Neural progenitor cell (in vitro differentiated cells): ENCODE data around the gene CXCR2.

ENCODE experiments used
- EZH2 ChIP-seq: fragments of 200-600 bp; sonication (generic); IDR thresholded peaks from 2 replicates; pipeline ENCODE4 v1.6.1; 2017; ENCODE audit warnings: antibody characterized with exemption, mild to moderate bottlenecking, moderate library complexity
- TF ChIP-seq, protein P1 (sequence below): fragments of 200-600 bp; sonication (generic); IDR thresholded peaks from 2 replicates; pipeline ENCODE4 v1.5.1; 2017; ENCODE audit warnings: antibody characterized with exemption, mild to moderate bottlenecking

GRCh38 chr2:218149848-218150440 is 24.1 kb downstream of the CXCR2 start:
- TF ChIP-seq, protein P1, sequence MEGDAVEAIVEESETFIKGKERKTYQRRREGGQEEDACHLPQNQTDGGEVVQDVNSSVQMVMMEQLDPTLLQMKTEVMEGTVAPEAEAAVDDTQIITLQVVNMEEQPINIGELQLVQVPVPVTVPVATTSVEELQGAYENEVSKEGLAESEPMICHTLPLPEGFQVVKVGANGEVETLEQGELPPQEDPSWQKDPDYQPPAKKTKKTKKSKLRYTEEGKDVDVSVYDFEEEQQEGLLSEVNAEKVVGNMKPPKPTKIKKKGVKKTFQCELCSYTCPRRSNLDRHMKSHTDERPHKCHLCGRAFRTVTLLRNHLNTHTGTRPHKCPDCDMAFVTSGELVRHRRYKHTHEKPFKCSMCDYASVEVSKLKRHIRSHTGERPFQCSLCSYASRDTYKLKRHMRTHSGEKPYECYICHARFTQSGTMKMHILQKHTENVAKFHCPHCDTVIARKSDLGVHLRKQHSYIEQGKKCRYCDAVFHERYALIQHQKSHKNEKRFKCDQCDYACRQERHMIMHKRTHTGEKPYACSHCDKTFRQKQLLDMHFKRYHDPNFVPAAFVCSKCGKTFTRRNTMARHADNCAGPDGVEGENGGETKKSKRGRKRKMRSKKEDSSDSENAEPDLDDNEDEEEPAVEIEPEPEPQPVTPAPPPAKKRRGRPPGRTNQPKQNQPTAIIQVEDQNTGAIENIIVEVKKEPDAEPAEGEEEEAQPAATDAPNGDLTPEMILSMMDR: no peak
- no peak for TF ChIP-seq EZH2
